Keratinocyte (primary cell): ENCODE data around the gene HS3ST3A1. TPM values are rescaled to one million over a fixed set of nuclear protein-coding genes. Genes with fewer than 3 reads are reported as not detected.

Source experiments
- DNase-seq: peaks from one replicate; pipeline ENCODE4 v3.0.0-alpha.2; 2011; ENCODE audit warnings: low read depth, missing footprints, low spot score
- FAIRE-seq: peaks from 2 replicates; lab custom pipeline; 2011; peaks lifted over from hg19 to GRCh38; lab: Jason Lieb, UNC
- H2AFZ ChIP-seq: 2 replicates; pipeline ENCODE4 v1.6.0; 2012; ENCODE audit warnings: low read length, control low read depth, inconsistent platforms; ENCODE audit not compliant: control insufficient read depth
- H3K27ac ChIP-seq: 2 replicates; pipeline ENCODE4 v1.5.1; 2011; ENCODE audit warnings: low read length; ENCODE audit not compliant: control insufficient read depth, insufficient read depth
- H3K27me3 ChIP-seq: 3 replicates; pipeline ENCODE4 v1.6.0; 2011; ENCODE audit warnings: low read length; ENCODE audit not compliant: control insufficient read depth, insufficient read depth; ENCODE audit errors: extremely low read depth
- H3K36me3 ChIP-seq, 2 experiments: 2 replicates in 1 of 2; 3 replicates in 1 of 2; pipeline ENCODE4 v1.5.1; 2011; ENCODE audit warnings: low read length in 2 of 2, mild to moderate bottlenecking in 1 of 2; ENCODE audit not compliant: control insufficient read depth in 2 of 2, insufficient read depth in 2 of 2; ENCODE audit errors: extremely low read depth in 1 of 2
- H3K4me1 ChIP-seq: 3 replicates; pipeline ENCODE4 v1.5.1; 2011; ENCODE audit warnings: low read length; ENCODE audit not compliant: control insufficient read depth, insufficient read depth; ENCODE audit errors: extremely low read depth
- H3K4me2 ChIP-seq: 3 replicates; pipeline ENCODE4 v1.6.0; 2011; ENCODE audit warnings: low read depth, low read length; ENCODE audit not compliant: control insufficient read depth, insufficient read depth; ENCODE audit errors: extremely low read depth
- H3K4me3 ChIP-seq, 3 experiments: fragments of 200-600 bp in 1 of 3; sonication (generic) in 1 of 3; 2 replicates in 2 of 3; 3 replicates in 1 of 3; pipeline ENCODE4 v1.5.1; 2011 to 2016; ENCODE audit warnings: low read length in 3 of 3, mild to moderate bottlenecking in 3 of 3, control low read depth in 2 of 3, inconsistent platforms in 1 of 3, low read depth in 1 of 3, mixed read lengths in 1 of 3, mixed run types in 1 of 3, moderate library complexity in 1 of 3; ENCODE audit not compliant: control insufficient read depth in 2 of 3, insufficient read depth in 2 of 3; ENCODE audit errors: extremely low read depth in 1 of 3
- H3K79me2 ChIP-seq: 2 replicates; pipeline ENCODE4 v1.6.0; 2012; ENCODE audit warnings: low read length; ENCODE audit not compliant: control insufficient read depth, insufficient read depth
- H3K9ac ChIP-seq: 3 replicates; pipeline ENCODE4 v1.6.0; 2011; ENCODE audit warnings: low read length; ENCODE audit not compliant: control insufficient read depth, insufficient read depth; ENCODE audit errors: extremely low read depth
- H3K9me1 ChIP-seq: 3 replicates; pipeline ENCODE4 v1.6.0; 2011; ENCODE audit warnings: low read length; ENCODE audit not compliant: control insufficient read depth, insufficient read depth; ENCODE audit errors: extremely low read depth
- H3K9me3 ChIP-seq: 2 replicates; pipeline ENCODE4 v1.5.1; 2012; ENCODE audit warnings: low read depth, low read length; ENCODE audit not compliant: control insufficient read depth
- H4K20me1 ChIP-seq: 3 replicates; pipeline ENCODE4 v1.6.0; 2011; ENCODE audit warnings: low read length; ENCODE audit not compliant: control insufficient read depth, insufficient read depth; ENCODE audit errors: extremely low read depth
- CTCF ChIP-seq, 3 experiments: IDR thresholded peaks in 1 of 3; conservative IDR thresholded peaks in 1 of 3; optimal IDR thresholded peaks in 1 of 3; 2 replicates in 2 of 3; 3 replicates in 1 of 3; pipeline versions ENCODE3 to v1.5.1; 2011; ENCODE audit warnings: low read length in 3 of 3, mild to moderate bottlenecking in 3 of 3, moderate library complexity in 2 of 3, control low read depth in 1 of 3, inconsistent platforms in 1 of 3; ENCODE audit not compliant: insufficient read depth in 2 of 3; ENCODE audit errors: extremely low read depth in 1 of 3
- EZH2 ChIP-seq: IDR thresholded peaks from one replicate; pipeline ENCODE4 v1.6.1; 2012; ENCODE audit warnings: inconsistent platforms, mild to moderate bottlenecking, low read length, moderate library complexity
- dilution Hi-C: fragments of 300-500 bp; cut with MboI; formaldehyde crosslinking; loops from one replicate; pipeline ENCODE4 v1.7.0; 2020; ENCODE audit warnings: low sequenced_read_pairs; ENCODE audit not compliant: extremely low pct_ligation_motif_present
- polyA plus RNA-seq, 5 experiments: library from polyadenylated mRNA; depleted of rRNA in 3 of 5; stranded (reverse) in 3 of 5; stranded (forward) in 1 of 5; unstranded in 1 of 5; fragments of >200 nt; gene quantifications; 1 replicate in 1 of 5; 2 replicates in 3 of 5; 3 replicates in 1 of 5; pipeline versions ENCODE4 v1.2.1 to v1.2.3, GENCODE V29; 2011 to 2012; ENCODE audit warnings: missing spikeins in 2 of 5, low read depth in 1 of 5, low replicate concordance in 1 of 5

The HS3ST3A1 gene
- polyA plus RNA-seq, 1 donor (not counting 4 experiments of a cell fraction or from before 2014, with no cell fraction given): 0.04 TPM

- Histone ChIP-seq H3K9me1 (no peaks in the 10 kb centered on the region), H2AFZ (no peak overlapping the region), H3K4me2 (no peak overlapping the region), H3K9ac (no peak overlapping the region), H3K79me2 (no peaks in the 10 kb centered on the region), H3K27ac (no peak overlapping the region), H3K36me3 (no peaks in the 10 kb centered on the region), H3K9me3 (no peaks in the 10 kb centered on the region), H3K4me1 (no peaks in the 10 kb centered on the region), H3K27me3 (no peaks in the 10 kb centered on the region), H3K4me3 (no peak overlapping the region), H4K20me1 (no peaks in the 10 kb centered on the region)
- dilution Hi-C loops: no loop called here
- no peak for FAIRE-seq
- DNase-seq: no peak
- TF ChIP-seq EZH2: no peak
Observed at GRCh38 chr17:13575922-13576419, 25.8 kb downstream of the HS3ST3A1 start.

- Histone ChIP-seq H3K9me1 (no peaks in the 10 kb centered on the region), H3K36me3 (no peaks in the 10 kb centered on the region), H3K27me3 (no peaks in the 10 kb centered on the region), H2AFZ (no peak overlapping the region), H3K79me2 (no peaks in the 10 kb centered on the region), H3K4me3 (no peak overlapping the region), H3K9ac (no peak overlapping the region), H3K9me3 (no peaks in the 10 kb centered on the region), H4K20me1 (no peaks in the 10 kb centered on the region), H3K4me1 (no peaks in the 10 kb centered on the region), H3K4me2 (no peak overlapping the region), H3K27ac (no peak overlapping the region)
- TF ChIP-seq CTCF (optimal IDR thresholded peaks at IDR 0.05 in 1 of 3, IDR thresholded peaks at IDR 0.05 in 1 of 3, conservative IDR thresholded peaks at IDR 0.05 in 1 of 3; ENCODE audit: extremely low read depth in 1 of 3, insufficient read depth in 2 of 3, low read length in 3 of 3) (no peak), EZH2 (no peak)
- FAIRE-seq (no peak), DNase-seq (no peak)
- dilution Hi-C loops: no loop called here
Observed at GRCh38 chr17:13575466-13575865, 26.3 kb downstream of the HS3ST3A1 start.

GRCh38 chr17:13572581-13572980 lies 29.1 kb downstream of the HS3ST3A1 start:
- no peak overlapping the region for H3K27ac ChIP-seq
- H3K9ac ChIP-seq: no peak overlapping the region
- H3K4me1 ChIP-seq: no peaks in the 10 kb centered on the region
- no peak overlapping the region for H3K4me3 ChIP-seq
- H3K79me2 ChIP-seq: no peaks in the 10 kb centered on the region
- H2AFZ ChIP-seq: no peak overlapping the region
- FAIRE-seq (no peak), DNase-seq (no peak)
- H3K9me3 ChIP-seq: no peaks in the 10 kb centered on the region
- no peaks in the 10 kb centered on the region for H3K9me1 ChIP-seq
- no peaks in the 10 kb centered on the region for H4K20me1 ChIP-seq
- no peaks in the 10 kb centered on the region for H3K27me3 ChIP-seq
- TF ChIP-seq CTCF (optimal IDR thresholded peaks at IDR 0.05 in 1 of 3, IDR thresholded peaks at IDR 0.05 in 1 of 3, conservative IDR thresholded peaks at IDR 0.05 in 1 of 3; ENCODE audit: extremely low read depth in 1 of 3, insufficient read depth in 2 of 3, low read length in 3 of 3): no peak
- TF ChIP-seq EZH2: no peak
- dilution Hi-C loops: no loop called here
- H3K4me2 ChIP-seq: no peak overlapping the region
- no peaks in the 10 kb centered on the region for H3K36me3 ChIP-seq
